Measurements from ENCODE around the gene DOK6. TPM values are rescaled to one million over a fixed set of nuclear protein-coding genes. Genes with fewer than 3 reads are reported as not detected.

Gene DOK6
- total RNA-seq, 1 donor from 2014 or later: 19.7 TPM

GRCh38 chr18:69400976-69401225, 213 bp downstream of the DOK6 start:
- no peak for TF ChIP-seq CTCF (IDR thresholded peaks at IDR 0.05; ENCODE audit: partially characterized antibody, unreplicated experiment)
- H3K36me3 Mint-ChIP-seq (ENCODE audit: unreplicated experiment): no peaks in the 10 kb centered on the region
- H3K4me3 Mint-ChIP-seq (ENCODE audit: unreplicated experiment): peak overlapping the region; percentile 91
- H3K4me1 Mint-ChIP-seq (ENCODE audit: low read depth, unreplicated experiment): peaks cover 14% of the 10 kb centered on the region
- peak; percentile 67 for DNase-seq
- peaks cover 12% of the 10 kb centered on the region for H3K9me3 Mint-ChIP-seq (ENCODE audit: unreplicated experiment)
- H3K27me3 Mint-ChIP-seq (ENCODE audit: unreplicated experiment): peaks cover 12% of the 10 kb centered on the region
- no peak overlapping the region for H3K27ac Mint-ChIP-seq (ENCODE audit: unreplicated experiment)

GRCh38 chr18:69401226-69401971, 711 bp downstream of the DOK6 start:
- no peaks in the 10 kb centered on the region for H3K36me3 Mint-ChIP-seq (ENCODE audit: unreplicated experiment)
- H3K27me3 Mint-ChIP-seq (ENCODE audit: unreplicated experiment): peaks cover 12% of the 10 kb centered on the region
- H3K4me1 Mint-ChIP-seq (ENCODE audit: low read depth, unreplicated experiment): peaks cover 14% of the 10 kb centered on the region
- H3K27ac Mint-ChIP-seq (ENCODE audit: unreplicated experiment): peak overlapping the region; percentile 88
- TF ChIP-seq CTCF (IDR thresholded peaks at IDR 0.05; ENCODE audit: partially characterized antibody, unreplicated experiment): no peak
- peak; percentile 32 for DNase-seq
- peak overlapping the region; percentile 91 for H3K4me3 Mint-ChIP-seq (ENCODE audit: unreplicated experiment)
- peaks cover 12% of the 10 kb centered on the region for H3K9me3 Mint-ChIP-seq (ENCODE audit: unreplicated experiment)

DNA sequence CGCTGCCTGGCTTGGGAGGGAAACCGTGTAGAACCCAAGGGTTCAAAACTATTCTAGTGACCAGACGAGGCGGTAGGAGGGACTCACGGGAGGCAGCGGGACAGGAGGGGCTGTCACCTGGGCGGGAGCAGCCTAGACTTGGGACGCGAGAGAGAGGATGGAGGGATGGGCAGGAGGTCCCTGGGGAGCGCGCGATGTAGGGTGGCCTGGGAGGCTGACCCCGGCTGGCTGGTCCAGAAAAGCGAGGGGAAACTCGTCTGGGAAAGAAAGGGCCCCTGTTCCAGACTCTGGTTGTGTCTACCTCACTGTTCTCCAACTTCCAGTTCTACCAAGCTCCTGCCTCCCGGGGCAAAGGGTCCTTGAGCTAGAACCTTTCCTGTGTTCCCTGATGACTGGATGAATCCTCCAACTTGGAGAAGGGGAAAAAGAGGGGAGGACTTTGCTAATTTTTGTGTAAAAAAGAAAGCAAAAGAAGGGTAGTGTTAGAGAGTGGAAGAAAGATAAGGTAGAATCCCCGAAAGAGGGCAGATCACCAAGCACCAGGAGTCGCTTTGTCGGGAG, 1.4 kb downstream of the DOK6 start:
- Mint-ChIP-seq H3K9me3 (ENCODE audit: unreplicated experiment) (peaks cover 12% of the 10 kb centered on the region), H3K36me3 (ENCODE audit: unreplicated experiment) (no peaks in the 10 kb centered on the region), H3K4me1 (ENCODE audit: low read depth, unreplicated experiment) (peaks cover 14% of the 10 kb centered on the region), H3K27me3 (ENCODE audit: unreplicated experiment) (peaks cover 12% of the 10 kb centered on the region), H3K4me3 (ENCODE audit: unreplicated experiment) (peak overlapping the region; percentile 91), H3K27ac (ENCODE audit: unreplicated experiment) (peak overlapping the region; percentile 5)
- TF ChIP-seq CTCF (IDR thresholded peaks at IDR 0.05; ENCODE audit: partially characterized antibody, unreplicated experiment): no peak
- DNase-seq: peak; percentile 26

DNA sequence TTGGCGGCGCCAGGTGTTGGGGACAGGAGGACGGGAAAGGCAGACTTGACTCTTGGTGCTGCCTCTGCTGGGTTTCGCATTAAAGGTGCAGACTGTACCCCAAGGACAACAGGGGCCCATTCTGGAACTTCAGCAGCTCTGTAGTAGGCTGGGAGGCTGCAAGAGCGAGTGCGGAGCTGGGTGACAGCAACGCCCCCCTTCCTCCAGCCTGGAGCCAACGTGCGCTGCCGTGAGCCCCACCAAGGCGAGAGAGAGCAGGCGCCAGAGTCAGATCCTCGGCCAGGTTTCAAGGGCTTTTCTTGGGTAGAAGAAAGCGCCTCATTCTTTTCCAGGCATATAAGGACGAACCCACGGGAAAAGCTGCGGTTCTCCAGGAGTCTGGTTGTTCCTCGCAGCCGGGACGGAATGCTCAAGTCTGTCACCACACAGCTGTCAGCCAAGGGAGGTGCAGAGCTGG, 1.9 kb downstream of the DOK6 start:
- Mint-ChIP-seq H3K4me3 (ENCODE audit: unreplicated experiment) (peak overlapping the region; percentile 91), H3K27me3 (ENCODE audit: unreplicated experiment) (peaks cover 12% of the 10 kb centered on the region), H3K27ac (ENCODE audit: unreplicated experiment) (peak overlapping the region; percentile 22)

More for the DNA sequence above, 1.9 kb downstream of the DOK6 start:
- Mint-ChIP-seq H3K9me3 (ENCODE audit: unreplicated experiment) (peaks cover 12% of the 10 kb centered on the region), H3K36me3 (ENCODE audit: unreplicated experiment) (no peaks in the 10 kb centered on the region), H3K4me1 (ENCODE audit: low read depth, unreplicated experiment) (peaks cover 14% of the 10 kb centered on the region)
- peak; percentile 53 for DNase-seq
- no peak for TF ChIP-seq CTCF (IDR thresholded peaks at IDR 0.05; ENCODE audit: partially characterized antibody, unreplicated experiment)
